Heart left ventricle (tissue), 13 donors: ENCODE measurements around the gene TRIM44.

Experiments used
- CTCF ChIP-seq, 12 donors: fragments of 200-600 bp; sonication (generic) in 4 of 12; IDR thresholded peaks; one replicate each; pipeline versions ENCODE4 v1.5.0 to v1.8.0; 2018 to 2022; ENCODE audit warnings: antibody characterized with exemption in 12 of 12, mild to moderate bottlenecking in 5 of 12
- POLR2A ChIP-seq, 2 donors: fragments of 450-650 bp; IDR thresholded peaks; one replicate each; pipeline ENCODE4 v1.6.1; 2017; ENCODE audit warnings: antibody characterized with exemption in 2 of 2, mild to moderate bottlenecking in 2 of 2, moderate library complexity in 2 of 2
- donor health status: ischemic (EF 13 %, LVEDD 7.1; RV severe dilation, severe dysfunction).
- donor health status: DM: no; HTN: yes; CAD: no.
- donor health status: DM: no; HTN: no; CAD: no.
- donor health status: ischemic (EF 25% LVEDD 6.9; RV normal size, moderate dysfunction).
- donor health status: ischemic (EF 25% LVEDD 5.7; RV mildly dilated, moderate dysfunction).
- donor health status: ischemic (EF 35%, LVEDD 5.7; RV mildly dilated, moderate dysfunction).
- donor health status: nonischemic (EF 11% LVEDD 7.7; RV severe dilation, severe dysfunction).
- donor health status: DM: yes; HTN: yes; CAD: no.
- donor health status: PGD.
- donor health status: ischemic (EF 29% LVEDD 5.4; RV normal size, mild dysfunction).
- donor health status: nonischemic (EF 23%, LVEDD 6.1; RV moderate dilation, normal function).

GRCh38 chr11:35836205-35836604 lies 173.6 kb downstream of the TRIM44 start:
- TF ChIP-seq CTCF (IDR thresholded peaks at IDR 0.05) = no peak
- no peak for TF ChIP-seq POLR2A (IDR thresholded peaks at IDR 0.05)
